ENCODE data around the gene INO80D. TPM values are rescaled to one million over a fixed set of nuclear protein-coding genes. Genes with fewer than 3 reads are reported as not detected.
"Not testable (repeated sequence)": the region's sequence is repeated elsewhere in the genome, so short reads cannot be mapped to it uniquely, and the experiment has no call there.

The INO80D gene
- polyA plus RNA-seq, 1 experiment, result 3.3 TPM

GRCh38 chr2:205989271-205990071 is 96.5 kb downstream of the INO80D start:
- DNase-seq (ENCODE audit: low read depth), result no peak
- TF ChIP-seq, protein P1, sequence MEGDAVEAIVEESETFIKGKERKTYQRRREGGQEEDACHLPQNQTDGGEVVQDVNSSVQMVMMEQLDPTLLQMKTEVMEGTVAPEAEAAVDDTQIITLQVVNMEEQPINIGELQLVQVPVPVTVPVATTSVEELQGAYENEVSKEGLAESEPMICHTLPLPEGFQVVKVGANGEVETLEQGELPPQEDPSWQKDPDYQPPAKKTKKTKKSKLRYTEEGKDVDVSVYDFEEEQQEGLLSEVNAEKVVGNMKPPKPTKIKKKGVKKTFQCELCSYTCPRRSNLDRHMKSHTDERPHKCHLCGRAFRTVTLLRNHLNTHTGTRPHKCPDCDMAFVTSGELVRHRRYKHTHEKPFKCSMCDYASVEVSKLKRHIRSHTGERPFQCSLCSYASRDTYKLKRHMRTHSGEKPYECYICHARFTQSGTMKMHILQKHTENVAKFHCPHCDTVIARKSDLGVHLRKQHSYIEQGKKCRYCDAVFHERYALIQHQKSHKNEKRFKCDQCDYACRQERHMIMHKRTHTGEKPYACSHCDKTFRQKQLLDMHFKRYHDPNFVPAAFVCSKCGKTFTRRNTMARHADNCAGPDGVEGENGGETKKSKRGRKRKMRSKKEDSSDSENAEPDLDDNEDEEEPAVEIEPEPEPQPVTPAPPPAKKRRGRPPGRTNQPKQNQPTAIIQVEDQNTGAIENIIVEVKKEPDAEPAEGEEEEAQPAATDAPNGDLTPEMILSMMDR (IDR thresholded peaks at IDR 0.05; ENCODE audit: insufficient read depth, low read depth, low read length), result no peak
- CTCF ChIA-PET, result interaction anchor here (1.0 kb wide), 1 partner anchor 63 kb away, joined by 3 read pairs; no protein-coding TSS in a partner anchor
- POLR2A ChIA-PET, result no interaction called here
- H3K4me3 ChIP-seq (ENCODE audit: low read depth, low read length), result no peak overlapping the region
- no peaks in the 10 kb centered on the region for H3K27me3 ChIP-seq (ENCODE audit: control insufficient read depth, insufficient read depth, low read length)
- H3K36me3 ChIP-seq (ENCODE audit: control insufficient read depth, insufficient read depth, low read length), result no peaks in the 10 kb centered on the region

- H3K36me3 ChIP-seq (ENCODE audit: control insufficient read depth, insufficient read depth, low read length); POLR2A ChIA-PET; DNase-seq (ENCODE audit: low read depth); H3K27me3 ChIP-seq (ENCODE audit: control insufficient read depth, insufficient read depth, low read length); H3K4me3 ChIP-seq (ENCODE audit: low read depth, low read length): not testable (repeated sequence)
- CTCF ChIA-PET, result interaction anchor here (1.1 to 1.2 kb wide), 2 partner anchors 11 to 40 kb away, joined by 4 to 5 read pairs; no protein-coding TSS in a partner anchor
These were observed 97.3 kb downstream of the INO80D start for GRCh38 chr2:205988681-205989080.

GRCh38 chr2:205988274-205988673 is 97.7 kb downstream of the INO80D start:
- TF ChIP-seq, protein P1 (IDR thresholded peaks at IDR 0.05; ENCODE audit: insufficient read depth, low read depth, low read length), result no peak
- Histone ChIP-seq H3K27me3 (ENCODE audit: control insufficient read depth, insufficient read depth, low read length) (no peaks in the 10 kb centered on the region), H3K36me3 (ENCODE audit: control insufficient read depth, insufficient read depth, low read length) (no peaks in the 10 kb centered on the region), H3K4me3 (ENCODE audit: low read depth, low read length) (no peak overlapping the region)
- no peak for DNase-seq (ENCODE audit: low read depth)
- ChIA-PET CTCF (interaction anchor here (1.1 to 1.2 kb wide), 2 partner anchors 10 to 40 kb away, joined by 4 to 5 read pairs; no protein-coding TSS in a partner anchor), POLR2A (no interaction called here)

DNA sequence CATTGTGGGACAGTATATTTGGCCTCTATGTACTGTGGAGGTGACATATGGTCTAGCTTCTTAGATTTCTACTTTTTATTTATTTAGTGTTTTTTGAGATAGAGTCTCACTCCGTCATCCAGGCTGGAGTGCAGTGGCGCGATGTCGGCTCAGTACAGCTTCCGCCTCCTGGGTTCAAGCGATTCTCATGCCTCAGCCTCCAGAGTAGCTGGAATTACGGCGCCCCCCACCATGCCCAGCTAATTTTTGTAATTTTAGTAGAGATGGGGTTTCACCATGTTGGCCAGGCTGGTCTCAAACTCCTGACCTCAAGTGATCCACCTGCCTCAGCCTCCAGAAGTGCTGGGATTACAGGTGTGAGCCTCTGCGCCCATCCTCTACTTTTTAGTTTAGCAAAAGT is 99.6 kb downstream of the INO80D start:
- H3K4me3 ChIP-seq (ENCODE audit: low read depth, low read length); DNase-seq (ENCODE audit: low read depth); H3K36me3 ChIP-seq (ENCODE audit: control insufficient read depth, insufficient read depth, low read length); H3K27me3 ChIP-seq (ENCODE audit: control insufficient read depth, insufficient read depth, low read length); POLR2A ChIA-PET: not testable (repeated sequence)
- CTCF ChIA-PET, result interaction anchor here (1.2 kb wide), 1 partner anchor 38 kb away, joined by 3 read pairs; no protein-coding TSS in a partner anchor

DNA sequence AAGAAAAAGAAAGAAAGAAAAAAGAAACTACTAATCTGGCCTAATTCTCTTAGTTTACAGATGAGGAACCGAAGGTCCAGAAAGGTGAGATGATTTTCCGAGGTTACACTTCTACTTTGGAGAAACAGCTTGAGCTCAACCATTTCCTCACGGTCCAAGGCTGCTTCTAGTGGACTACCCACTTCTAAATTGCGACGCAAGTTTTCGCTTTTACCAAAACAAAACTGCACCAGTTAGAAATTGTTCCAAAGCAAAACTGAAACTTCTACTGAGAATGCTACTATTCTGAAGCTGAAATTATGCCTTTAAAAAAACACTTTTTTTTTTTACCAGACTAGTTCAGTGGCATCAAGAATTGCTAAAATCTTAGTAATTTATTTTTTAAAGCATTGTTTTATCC is 101.6 kb downstream of the INO80D start:
- TF ChIP-seq, protein P1 (IDR thresholded peaks at IDR 0.05; ENCODE audit: insufficient read depth, low read depth, low read length), result no peak
- ChIA-PET POLR2A (interaction anchor here (0.6 kb wide), 1 partner anchor 1310 kb away, joined by 3 read pairs; no protein-coding TSS in a partner anchor), CTCF (interaction anchor here (0.6 kb wide), 1 partner anchor 32 kb away, joined by 3 read pairs; no protein-coding TSS in a partner anchor)
- Histone ChIP-seq H3K36me3 (ENCODE audit: control insufficient read depth, insufficient read depth, low read length) (no peaks in the 10 kb centered on the region), H3K27me3 (ENCODE audit: control insufficient read depth, insufficient read depth, low read length) (no peaks in the 10 kb centered on the region), H3K4me3 (ENCODE audit: low read depth, low read length) (no peak overlapping the region)
- no peak for DNase-seq (ENCODE audit: low read depth)

DNA sequence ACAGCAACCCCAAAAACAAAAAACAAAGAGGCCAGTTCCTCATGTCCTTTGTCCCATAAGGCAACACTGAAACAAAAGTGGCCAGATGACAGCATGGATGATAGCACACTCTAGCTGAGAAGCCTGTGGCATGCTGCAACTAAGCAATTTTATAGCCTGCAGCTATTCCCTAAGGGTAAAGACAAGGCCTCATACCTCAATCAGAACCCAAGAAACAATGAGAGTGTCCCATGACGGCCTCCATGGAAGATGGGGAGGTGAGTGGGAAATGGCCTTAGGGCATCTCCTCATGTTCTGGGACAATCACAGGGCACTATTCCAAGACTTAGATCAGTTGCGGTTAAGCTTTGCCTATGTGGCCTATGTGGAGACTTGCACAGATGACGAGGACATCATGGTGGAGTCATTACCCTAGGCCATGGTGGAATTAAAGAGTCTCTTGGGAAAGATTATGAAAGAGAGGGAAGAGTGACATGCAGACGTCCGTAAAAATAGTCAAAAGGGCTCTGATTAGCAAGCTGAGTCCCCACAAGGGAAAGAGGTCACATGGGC is 103.1 kb downstream of the INO80D start:
- ChIA-PET POLR2A (no interaction called here), CTCF (interaction anchor here (1.5 kb wide), 1 partner anchor 12 kb away, joined by 5 read pairs; no protein-coding TSS in a partner anchor)
- no peak for DNase-seq (ENCODE audit: low read depth)
- H3K27me3 ChIP-seq (ENCODE audit: control insufficient read depth, insufficient read depth, low read length), result no peaks in the 10 kb centered on the region
- TF ChIP-seq, protein P1 (IDR thresholded peaks at IDR 0.05; ENCODE audit: insufficient read depth, low read depth, low read length), result no peak
- H3K36me3 ChIP-seq (ENCODE audit: control insufficient read depth, insufficient read depth, low read length), result no peaks in the 10 kb centered on the region
- no peak overlapping the region for H3K4me3 ChIP-seq (ENCODE audit: low read depth, low read length)

DNA sequence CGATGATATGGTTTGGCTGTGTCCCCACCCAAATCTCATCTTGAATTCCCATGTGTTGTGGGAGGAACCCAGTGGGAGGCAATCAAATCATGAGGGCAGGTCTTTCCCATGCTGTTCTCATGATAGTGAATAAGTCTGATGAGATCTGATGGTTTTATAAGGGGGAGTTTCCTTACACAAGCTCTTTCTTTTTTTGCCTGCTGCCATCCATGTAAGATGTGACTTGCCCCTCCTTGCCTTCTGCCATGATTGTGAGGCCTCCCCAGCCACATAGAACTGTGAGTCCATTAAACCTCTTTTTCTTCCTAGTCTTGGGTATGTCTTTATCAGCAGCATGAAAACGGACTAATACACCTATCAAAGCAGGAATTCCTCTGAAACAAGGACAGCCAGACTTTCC is 107.2 kb downstream of the INO80D start:
- H3K36me3 ChIP-seq (ENCODE audit: control insufficient read depth, insufficient read depth, low read length); H3K4me3 ChIP-seq (ENCODE audit: low read depth, low read length); H3K27me3 ChIP-seq (ENCODE audit: control insufficient read depth, insufficient read depth, low read length); DNase-seq (ENCODE audit: low read depth); POLR2A ChIA-PET: not testable (repeated sequence)
- CTCF ChIA-PET, result interaction anchor here (1.5 kb wide), 1 partner anchor 9 kb away, joined by 4 read pairs; no protein-coding TSS in a partner anchor

GRCh38 chr2:205977699-205978098 is 108.3 kb downstream of the INO80D start:
- H3K27me3 ChIP-seq (ENCODE audit: control insufficient read depth, insufficient read depth, low read length); H3K4me3 ChIP-seq (ENCODE audit: low read depth, low read length); POLR2A ChIA-PET; DNase-seq (ENCODE audit: low read depth); H3K36me3 ChIP-seq (ENCODE audit: control insufficient read depth, insufficient read depth, low read length): not testable (repeated sequence)
- CTCF ChIA-PET, result interaction anchor here (1.5 kb wide), 1 partner anchor 10 kb away, joined by 4 read pairs; no protein-coding TSS in a partner anchor
